ENCODE measurements around the gene WDFY4. TPM values are rescaled to one million over a fixed set of nuclear protein-coding genes. Genes with fewer than 3 reads are reported as not detected.

WDFY4 gene
- total RNA-seq, 1 experiment from 2014 or later = not detected

- Mint-ChIP-seq H3K9me3 (0 out of 5 replicates have a peak, but pooled peaks cover 0 to 3% of the 10 kb centered on the region in 2 experiments), H3K36me3 (ENCODE audit: insufficient read depth in 1 of 3, low read depth in 3 of 3) (peaks cover 0 to 4% (median 0%) of the 10 kb centered on the region in 3 experiments; a peak in 2 of 7 replicates), H3K27me3 (ENCODE audit: low read depth) (peaks cover 7% of the 10 kb centered on the region), H3K4me1 (peaks cover 5 to 14% of the 10 kb centered on the region in 2 experiments), H3K27ac (no peak overlapping the region), H3K4me3 (no peak overlapping the region)
- Histone ChIP-seq H3T11ph (ENCODE audit: low read length) (no peak overlapping the region), H3K23me2 (ENCODE audit: insufficient read length, low read depth, low read length, poor library complexity, severe bottlenecking) (no peaks in the 10 kb centered on the region), H3K14ac (ENCODE audit: insufficient read depth, low read length) (no peak overlapping the region), H3K4me1 (ENCODE audit: insufficient read depth, low read length) (no peaks in the 10 kb centered on the region), H3K23ac (ENCODE audit: insufficient read length, low read depth, low read length) (no peak overlapping the region), H4K8ac (replicated peaks; ENCODE audit: insufficient read length, low read depth, low read length) (peak overlapping the region; percentile 64), H4K5ac (ENCODE audit: insufficient read length, low read depth, low read length) (no peak overlapping the region), H4K20me1 (ENCODE audit: control insufficient read depth, insufficient read depth, insufficient read length) (no peaks in the 10 kb centered on the region), H3K18ac (ENCODE audit: insufficient read length, low read depth, low read length) (no peak overlapping the region), H4K91ac (ENCODE audit: insufficient read length, low read depth, low read length) (no peak overlapping the region), H2AFZ (ENCODE audit: low read length) (no peak overlapping the region), H2BK20ac (ENCODE audit: low read depth, low read length, poor library complexity, severe bottlenecking) (no peak overlapping the region), H3K79me1 (ENCODE audit: insufficient read depth, low read depth, low read length, poor library complexity, severe bottlenecking) (no peaks in the 10 kb centered on the region), H3K4ac (ENCODE audit: low read depth, low read length) (no peak overlapping the region), H3K27me3 (ENCODE audit: insufficient read depth, low read length) (no peaks in the 10 kb centered on the region), H3K56ac (ENCODE audit: insufficient read length, low read depth, low read length) (no peak overlapping the region), H2BK12ac (ENCODE audit: insufficient read length, low read depth, low read length) (no peak overlapping the region), H3K27ac (ENCODE audit: insufficient read length, low read depth, low read length) (no peak overlapping the region), H2BK15ac (ENCODE audit: low read depth, low read length) (no peak overlapping the region), H3K79me2 (ENCODE audit: insufficient read depth, low read length) (no peaks in the 10 kb centered on the region), H2BK5ac (ENCODE audit: insufficient read length, low read length) (no peak overlapping the region), H2AK5ac (ENCODE audit: insufficient read length, low read length) (no peak overlapping the region), H3K9me3 (ENCODE audit: control insufficient read depth, low read depth, low read length) (no peaks in the 10 kb centered on the region), H2BK120ac (ENCODE audit: low read depth, low read length, poor library complexity, severe bottlenecking) (no peak overlapping the region), H3K4me2 (ENCODE audit: insufficient read depth, insufficient read length, low read length) (no peak overlapping the region), H3K9ac (ENCODE audit: extremely low read depth, insufficient read length, low read length) (no peak overlapping the region)
- TF ChIP-seq, protein P1, sequence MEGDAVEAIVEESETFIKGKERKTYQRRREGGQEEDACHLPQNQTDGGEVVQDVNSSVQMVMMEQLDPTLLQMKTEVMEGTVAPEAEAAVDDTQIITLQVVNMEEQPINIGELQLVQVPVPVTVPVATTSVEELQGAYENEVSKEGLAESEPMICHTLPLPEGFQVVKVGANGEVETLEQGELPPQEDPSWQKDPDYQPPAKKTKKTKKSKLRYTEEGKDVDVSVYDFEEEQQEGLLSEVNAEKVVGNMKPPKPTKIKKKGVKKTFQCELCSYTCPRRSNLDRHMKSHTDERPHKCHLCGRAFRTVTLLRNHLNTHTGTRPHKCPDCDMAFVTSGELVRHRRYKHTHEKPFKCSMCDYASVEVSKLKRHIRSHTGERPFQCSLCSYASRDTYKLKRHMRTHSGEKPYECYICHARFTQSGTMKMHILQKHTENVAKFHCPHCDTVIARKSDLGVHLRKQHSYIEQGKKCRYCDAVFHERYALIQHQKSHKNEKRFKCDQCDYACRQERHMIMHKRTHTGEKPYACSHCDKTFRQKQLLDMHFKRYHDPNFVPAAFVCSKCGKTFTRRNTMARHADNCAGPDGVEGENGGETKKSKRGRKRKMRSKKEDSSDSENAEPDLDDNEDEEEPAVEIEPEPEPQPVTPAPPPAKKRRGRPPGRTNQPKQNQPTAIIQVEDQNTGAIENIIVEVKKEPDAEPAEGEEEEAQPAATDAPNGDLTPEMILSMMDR (conservative IDR thresholded peaks at IDR 0.05) = no peak
- no CpG with 5 or more reads among the region's 12 CpGs for WGBS (ENCODE audit: extremely low coverage, insufficient read length, low lambda C conversion rate)
- DNase-seq = no peak
Measured at GRCh38 chr10:48800007-48800675, 115.5 kb downstream of the WDFY4 start.

All from H9 (cell line).